Ovary (tissue), 10 donors: ENCODE data around the gene GRB7. TPM values are rescaled to one million over a fixed set of nuclear protein-coding genes. Genes with fewer than 3 reads are reported as not detected.

ENCODE experiments used
- DNase-seq, 5 donors: peaks; one replicate each; pipeline ENCODE4 v3.0.0-alpha.2; 2019 to 2020
- H3K27ac ChIP-seq, 2 donors: fragments of 200-600 bp; one replicate each; pipeline versions ENCODE4 v1.5.1 to v1.8.0; 2019 to 2022
- H3K27me3 ChIP-seq: fragments of 200-600 bp; one replicate; pipeline ENCODE4 v1.8.0; 2022
- H3K36me3 ChIP-seq: fragments of 200-600 bp; sonication (generic); one replicate; pipeline ENCODE4 v1.5.1; 2019
- H3K4me1 ChIP-seq: one replicate; pipeline ENCODE4 v1.8.1; 2013; ENCODE audit warnings: mild to moderate bottlenecking, moderate library complexity; ENCODE audit not compliant: insufficient read depth
- H3K4me3 ChIP-seq: fragments of 200-600 bp; sonication (generic); one replicate; pipeline ENCODE4 v1.5.1; 2017
- H3K9me3 ChIP-seq, 2 donors: fragments of 200-600 bp in 1 of 2; sonication (generic) in 1 of 2; one replicate each; pipeline versions ENCODE4 v1.5.1 to v1.8.1; 2013 to 2019; ENCODE audit warnings: mild to moderate bottlenecking in 1 of 2, moderate library complexity in 1 of 2
- EP300 ChIP-seq: sonication (generic); formaldehyde crosslinking; IDR thresholded peaks from one replicate; pipeline ENCODE4 v1.6.1; 2017; ENCODE audit warnings: antibody characterized with exemption
- POLR2A ChIP-seq: fragments of 450-650 bp; IDR thresholded peaks from one replicate; pipeline ENCODE4 v1.6.1; 2017; ENCODE audit warnings: antibody characterized with exemption, mild to moderate bottlenecking, moderate library complexity
- whole genome bisulfite sequencing, 3 donors: extraction: QIAGEN DNeasy Blood & Tissue Kit in 1 of 3; methylation state at CpG; one replicate each; pipeline versions ENCODE4 v1.1.5 to v1.1.7; 2013 to 2017; 5-methylcytosine and 5-hydroxymethylcytosine counted together
- intact Hi-C, 4 donors: fragments of 100-400 bp; cut with DNase I; formaldehyde crosslinking; loops; one replicate each; pipeline versions ENCODE4 v1.11.0 to v1.15.1; 2022 to 2023
- long read RNA-seq, 3 donors: library from polyadenylated mRNA in 2 of 3; unstranded in 2 of 3; transcript quantifications; one replicate each; pipeline ENCODE4 v2.0.0 and lab custom pipeline, GENCODE V29; 2021 to 2026
- polyA plus RNA-seq, 2 donors: library from polyadenylated mRNA; stranded (reverse); fragments of 200-250 nt in 1 of 2; fragments of 350-450 nt in 1 of 2; fragmentation: Illumina TruSeq in 1 of 2; extraction: RNeasy Lipid Tissue Mini Kit (QIAGEN cat#74804) in 1 of 2; gene quantifications; one replicate each; pipeline ENCODE4 v1.2.3, GENCODE V29; 2013 to 2014
- total RNA-seq, 7 donors: library from RNA; depleted of rRNA in 2 of 7; stranded (reverse); fragments of >200 nt in 2 of 7; fragmentation: NEBNext Ultra II Directional in 3 of 7; extraction: Animal tissue kit (Norgen Biotek cat#: 25700) in 3 of 7; gene quantifications; one replicate each; pipeline versions ENCODE4 v1.1.0 to v1.2.4, GENCODE V29; 2016 to 2023
- TF ChIP-seq, protein P1 (sequence below), 3 donors: fragments of 450-650 bp in 2 of 3; fragments of 200-600 bp in 1 of 3; IDR thresholded peaks; one replicate each; pipeline versions ENCODE4 v1.5.1 to v1.8.0; 2016 to 2022; ENCODE audit warnings: antibody characterized with exemption in 3 of 3, mild to moderate bottlenecking in 1 of 3
- donor health status: DM: no; HTN: no; CAD: no; lungs with moderate emphysema.
- donor health status: DM: no; HTN: no; CAD: no.
- donor health status: Bipolar disorder and iron deficiency.
- donor health status: DM: yes; HTN: yes; CAD: no.
- donor health status: DM: no; HTN: no; CAD: no.
- donor health status: DM: yes; HTN: yes; CAD: no.

GRB7 gene
- 10 to 100 TPM in 1 of 7 donors, 1 to 10 TPM in 5, under 1 TPM in 1; 0.51 to 63.0 (median 2.7) TPM for total RNA-seq
- 1 to 10 TPM in 1 of 2 donors, under 1 TPM in 1; 0.23 to 1.8 TPM for polyA plus RNA-seq
- long read RNA-seq, donor 1, partial matches to known transcripts: 0 of 13 reads
- long read RNA-seq, donor 1, other reads (novel, unspliced or antisense): 11 of 13 reads
- long read RNA-seq, donor 2, partial matches to known transcripts: 0 of 1 reads
- long read RNA-seq, donor 2, other reads (novel, unspliced or antisense): 0 of 1 reads
- long read RNA-seq, donor 3, partial matches to known transcripts: 1 of 8 reads
- long read RNA-seq, donor 3, other reads (novel, unspliced or antisense): 4 of 8 reads

DNA sequence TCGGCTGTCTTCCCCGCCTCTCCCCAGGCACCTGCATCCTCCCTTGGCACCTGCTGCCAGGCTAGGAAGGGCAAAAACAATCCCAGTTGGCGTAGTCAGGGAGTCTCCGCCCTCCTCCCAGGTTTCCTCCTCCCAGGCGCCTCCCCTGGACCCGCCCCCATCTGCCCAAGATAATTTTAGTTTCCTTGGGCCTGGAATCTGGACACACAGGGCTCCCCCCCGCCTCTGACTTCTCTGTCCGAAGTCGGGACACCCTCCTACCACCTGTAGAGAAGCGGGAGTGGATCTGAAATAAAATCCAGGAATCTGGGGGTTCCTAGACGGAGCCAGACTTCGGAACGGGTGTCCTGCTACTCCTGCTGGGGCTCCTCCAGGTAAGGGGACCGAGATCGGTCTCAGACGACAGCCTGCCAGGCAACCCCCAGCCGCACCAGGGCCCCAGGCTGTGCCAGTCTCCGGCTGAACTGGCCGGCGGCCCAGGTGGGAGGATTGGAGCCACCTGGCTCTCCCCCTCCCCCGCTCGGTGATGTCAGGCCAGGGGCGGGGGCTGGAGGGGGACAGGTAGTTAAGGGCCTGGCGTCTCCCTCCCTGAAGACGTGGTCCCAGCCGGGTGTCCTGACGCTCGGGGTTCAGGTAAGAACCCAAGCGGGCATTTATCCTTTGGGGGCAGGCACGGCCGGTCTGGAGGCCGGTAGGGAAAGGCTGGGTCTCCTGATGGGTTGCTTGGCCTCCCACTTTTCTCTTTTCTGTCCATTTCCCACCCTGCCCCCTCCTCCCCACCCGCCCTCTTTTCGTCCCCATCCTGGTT, at the start of gene GRB7:
Gene GRB7 (plus strand): TSS at position 179 of the 808 bp plus-strand sequence. CDS start 4,364 bp downstream, outside the sequence.
- TF ChIP-seq, protein P1, sequence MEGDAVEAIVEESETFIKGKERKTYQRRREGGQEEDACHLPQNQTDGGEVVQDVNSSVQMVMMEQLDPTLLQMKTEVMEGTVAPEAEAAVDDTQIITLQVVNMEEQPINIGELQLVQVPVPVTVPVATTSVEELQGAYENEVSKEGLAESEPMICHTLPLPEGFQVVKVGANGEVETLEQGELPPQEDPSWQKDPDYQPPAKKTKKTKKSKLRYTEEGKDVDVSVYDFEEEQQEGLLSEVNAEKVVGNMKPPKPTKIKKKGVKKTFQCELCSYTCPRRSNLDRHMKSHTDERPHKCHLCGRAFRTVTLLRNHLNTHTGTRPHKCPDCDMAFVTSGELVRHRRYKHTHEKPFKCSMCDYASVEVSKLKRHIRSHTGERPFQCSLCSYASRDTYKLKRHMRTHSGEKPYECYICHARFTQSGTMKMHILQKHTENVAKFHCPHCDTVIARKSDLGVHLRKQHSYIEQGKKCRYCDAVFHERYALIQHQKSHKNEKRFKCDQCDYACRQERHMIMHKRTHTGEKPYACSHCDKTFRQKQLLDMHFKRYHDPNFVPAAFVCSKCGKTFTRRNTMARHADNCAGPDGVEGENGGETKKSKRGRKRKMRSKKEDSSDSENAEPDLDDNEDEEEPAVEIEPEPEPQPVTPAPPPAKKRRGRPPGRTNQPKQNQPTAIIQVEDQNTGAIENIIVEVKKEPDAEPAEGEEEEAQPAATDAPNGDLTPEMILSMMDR (IDR thresholded peaks at IDR 0.05): no peak
- TF ChIP-seq POLR2A (no peak), EP300 (no peak)
- WGBS, 3 donors: 4 to 10% (median 4%) methylated on average over 33 to 34 of the region's 34 CpGs
- Histone ChIP-seq H3K36me3 (no peaks in the 10 kb centered on the region), H3K27me3 (no peaks in the 10 kb centered on the region), H3K4me1 (peaks cover 2% of the 10 kb centered on the region), H3K4me3 (peak within 1 kb of the TSS; percentile 28), H3K27ac (no peak within 1 kb of the TSS), H3K9me3 (no peaks in the 10 kb centered on the region)
- intact Hi-C loops: no loop called here
- DNase-seq: no peak

DNA sequence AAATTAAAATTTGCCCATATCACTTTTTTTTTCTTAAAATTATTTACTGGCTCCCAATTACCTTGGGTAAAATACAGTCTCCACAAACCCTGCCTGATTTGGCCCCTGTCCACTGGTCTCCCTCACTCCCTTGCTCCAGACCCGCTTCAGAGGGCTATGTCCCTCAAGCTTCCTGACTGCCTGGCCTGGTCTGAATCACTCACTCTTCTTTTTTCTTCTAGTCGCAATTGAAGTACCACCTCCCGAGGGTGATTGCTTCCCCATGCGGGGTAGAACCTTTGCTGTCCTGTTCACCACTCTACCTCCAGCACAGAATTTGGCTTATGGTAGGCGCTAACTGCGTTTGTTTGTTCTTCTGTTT, 49.3 kb upstream of the GRB7 start:
- 9 to 10% (median 10%) methylated on average over 6 of the region's 6 CpGs for WGBS, 3 donors
- DNase-seq: no peak
- Histone ChIP-seq H3K4me3 (peak overlapping the region; percentile 59), H3K4me1 (peaks cover 6% of the 10 kb centered on the region), H3K36me3 (no peaks in the 10 kb centered on the region), H3K27ac (peak overlapping the region in 1 of 2 donors; percentile 88), H3K27me3 (no peaks in the 10 kb centered on the region), H3K9me3 (no peaks in the 10 kb centered on the region)
- intact Hi-C loops: no loop called here
- no peak for TF ChIP-seq POLR2A
- TF ChIP-seq EP300: no peak
- TF ChIP-seq, protein P1 (IDR thresholded peaks at IDR 0.05): no peak

DNA sequence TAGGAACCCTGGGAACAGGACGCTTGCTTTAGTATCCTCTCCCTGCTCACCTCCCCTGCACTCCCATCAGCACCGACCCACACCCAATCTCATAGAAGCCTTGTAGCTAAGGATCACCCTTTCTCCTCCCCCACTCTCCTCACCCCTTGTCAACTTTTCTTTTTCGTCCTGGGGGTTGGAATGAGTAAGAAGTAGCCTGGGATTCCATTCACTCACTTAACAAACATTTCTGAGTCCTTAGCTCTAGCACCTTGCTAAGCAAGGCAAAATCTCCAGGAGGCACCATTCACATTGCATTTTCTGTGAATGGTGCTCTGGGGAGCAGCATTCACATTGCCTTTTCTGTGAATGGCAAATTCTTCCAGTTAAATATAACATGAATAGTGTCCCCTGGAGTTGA, 48.8 kb upstream of the GRB7 start:
- intact Hi-C loops: no loop called here
- Histone ChIP-seq H3K4me3 (no peak overlapping the region), H3K4me1 (peaks cover 6% of the 10 kb centered on the region), H3K27ac (no peak overlapping the region), H3K36me3 (no peaks in the 10 kb centered on the region), H3K9me3 (no peaks in the 10 kb centered on the region), H3K27me3 (no peaks in the 10 kb centered on the region)
- whole genome bisulfite sequencing, 3 donors: 22 to 44% (median 27%) methylated on average over 3 of the region's 3 CpGs
- TF ChIP-seq POLR2A (no peak), EP300 (no peak)
- TF ChIP-seq, protein P1 (IDR thresholded peaks at IDR 0.05): no peak
- no peak for DNase-seq

DNA sequence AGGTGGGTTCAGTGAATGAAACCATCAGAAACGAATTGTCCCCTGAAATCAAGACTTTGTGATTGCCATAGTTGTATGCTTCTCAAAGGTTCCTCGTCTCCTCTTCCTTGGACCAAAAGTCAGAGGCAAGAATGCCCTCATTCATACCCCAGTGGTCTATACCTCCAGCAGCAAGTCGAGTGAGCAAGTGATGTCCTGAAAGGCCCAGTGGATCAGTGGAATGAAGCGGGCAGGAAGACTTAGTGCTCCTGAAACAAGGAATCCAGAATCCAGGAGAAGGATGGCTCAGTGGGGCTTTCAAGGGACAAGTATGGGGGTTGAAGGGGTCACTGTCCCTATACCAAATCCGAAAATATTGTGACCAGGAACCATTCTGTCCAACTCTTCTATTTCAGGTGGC, 43.1 kb upstream of the GRB7 start:
- Histone ChIP-seq H3K4me1 (peaks cover 1% of the 10 kb centered on the region), H3K27ac (no peak overlapping the region), H3K27me3 (no peaks in the 10 kb centered on the region), H3K4me3 (no peak overlapping the region), H3K36me3 (no peaks in the 10 kb centered on the region), H3K9me3 (no peaks in the 10 kb centered on the region)
- TF ChIP-seq POLR2A (no peak), EP300 (no peak)
- TF ChIP-seq, protein P1 (IDR thresholded peaks at IDR 0.05): no peak
- DNase-seq: no peak
- WGBS, 3 donors: 86 to 89% (median 88%) methylated on average over 5 of the region's 5 CpGs
- intact Hi-C loops: no loop called here
